ENCODE results near the gene SDHA. TPM values are rescaled to one million over a fixed set of nuclear protein-coding genes. Genes with fewer than 3 reads are reported as not detected.

SDHA gene
- total RNA-seq, 1 experiment from 2014 or later, result 75.0 TPM

DNA sequence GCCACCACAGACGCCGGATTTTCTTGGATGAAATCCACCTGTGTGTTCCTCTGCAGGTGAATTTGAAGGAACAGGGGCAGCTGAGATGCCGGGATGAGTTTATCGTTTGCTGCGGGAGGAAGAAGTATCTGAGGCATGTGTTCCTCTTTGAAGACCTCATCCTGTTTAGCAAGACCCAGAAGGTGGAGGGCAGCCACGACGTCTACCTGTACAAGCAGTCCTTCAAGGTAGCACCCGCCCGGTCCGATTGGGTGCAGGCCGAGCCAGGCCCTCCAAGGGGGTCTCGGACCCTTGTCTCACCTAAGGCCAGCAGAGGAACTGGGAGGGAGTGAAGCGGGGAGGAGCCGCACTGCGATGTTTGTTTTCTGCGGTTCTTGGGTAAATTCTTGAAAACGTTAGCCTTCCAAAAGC is 45.3 kb upstream of the SDHA start:
- intact Hi-C loops (cut with micrococcal nuclease), result no loop called here
- no TSS peak for BruUV-seq (replicated peaks)
- ChIA-PET POLR2A (no interaction called here), CTCF (no interaction called here)
- H3K4me1 Mint-ChIP-seq (ENCODE audit: insufficient read depth, unreplicated experiment), result peaks cover 7% of the 10 kb centered on the region
- DNase-seq (ENCODE audit: unreplicated experiment), result no peak
- H3K4me3 Mint-ChIP-seq (ENCODE audit: unreplicated experiment), result no peak overlapping the region
- H3K27me3 Mint-ChIP-seq (ENCODE audit: insufficient read depth, unreplicated experiment), result peaks cover 33% of the 10 kb centered on the region
- no peak for TF ChIP-seq CTCF (IDR thresholded peaks at IDR 0.05; ENCODE audit: unreplicated experiment)
- H3K9me3 Mint-ChIP-seq (ENCODE audit: unreplicated experiment), result no peaks in the 10 kb centered on the region
- H3K27ac Mint-ChIP-seq (ENCODE audit: low read depth, unreplicated experiment), result no peak overlapping the region
- H3K36me3 Mint-ChIP-seq (ENCODE audit: insufficient read depth, unreplicated experiment), result no peaks in the 10 kb centered on the region

- no peak for DNase-seq (ENCODE audit: unreplicated experiment)
- H3K4me3 Mint-ChIP-seq (ENCODE audit: unreplicated experiment), result no peak overlapping the region
- CTCF ChIA-PET, result interaction anchor here (1.2 kb wide), 1 partner anchor 15 kb away, joined by 4 read pairs; no protein-coding TSS in a partner anchor
- TF ChIP-seq CTCF (IDR thresholded peaks at IDR 0.05; ENCODE audit: unreplicated experiment), result no peak
- no TSS peak for BruUV-seq (replicated peaks)
- H3K27ac Mint-ChIP-seq (ENCODE audit: low read depth, unreplicated experiment), result no peak overlapping the region
- no peaks in the 10 kb centered on the region for H3K9me3 Mint-ChIP-seq (ENCODE audit: unreplicated experiment)
- POLR2A ChIA-PET, result no interaction called here
- intact Hi-C loops (cut with micrococcal nuclease), result no loop called here
- H3K27me3 Mint-ChIP-seq (ENCODE audit: insufficient read depth, unreplicated experiment), result peaks cover 41% of the 10 kb centered on the region
- no peaks in the 10 kb centered on the region for H3K36me3 Mint-ChIP-seq (ENCODE audit: insufficient read depth, unreplicated experiment)
- peaks cover 3% of the 10 kb centered on the region for H3K4me1 Mint-ChIP-seq (ENCODE audit: insufficient read depth, unreplicated experiment)
Measured at GRCh38 chr5:173392-174290, 44.5 kb upstream of the SDHA start.

- intact Hi-C loops (cut with micrococcal nuclease), result no loop called here
- ChIA-PET POLR2A (no interaction called here), CTCF (interaction anchor here (0.6 to 1.2 kb wide), 2 partner anchors 14 to 253 kb away, joined by 3 to 4 read pairs; no protein-coding TSS in a partner anchor)
- peaks cover 47% of the 10 kb centered on the region for H3K27me3 Mint-ChIP-seq (ENCODE audit: insufficient read depth, unreplicated experiment)
- BruUV-seq (replicated peaks), result no TSS peak
- no peak overlapping the region for H3K27ac Mint-ChIP-seq (ENCODE audit: low read depth, unreplicated experiment)
- no peaks in the 10 kb centered on the region for H3K36me3 Mint-ChIP-seq (ENCODE audit: insufficient read depth, unreplicated experiment)
- no peak for DNase-seq (ENCODE audit: unreplicated experiment)
- H3K4me3 Mint-ChIP-seq (ENCODE audit: unreplicated experiment), result no peak overlapping the region
- H3K4me1 Mint-ChIP-seq (ENCODE audit: insufficient read depth, unreplicated experiment), result no peaks in the 10 kb centered on the region
- no peak for TF ChIP-seq CTCF (IDR thresholded peaks at IDR 0.05; ENCODE audit: unreplicated experiment)
- no peaks in the 10 kb centered on the region for H3K9me3 Mint-ChIP-seq (ENCODE audit: unreplicated experiment)
Measured at GRCh38 chr5:174291-174600, 43.9 kb upstream of the SDHA start.

GRCh38 chr5:174876-175465 is 43.1 kb upstream of the SDHA start:
- H3K4me3 Mint-ChIP-seq (ENCODE audit: unreplicated experiment), result no peak overlapping the region
- ChIA-PET CTCF (interaction anchor here (0.6 to 1.2 kb wide), 3 partner anchors 14 to 252 kb away, joined by 3 to 5 read pairs (median 5); no protein-coding TSS in a partner anchor), POLR2A (no interaction called here)

More at GRCh38 chr5:174876-175465, 43.1 kb upstream of the SDHA start:
- Mint-ChIP-seq H3K9me3 (ENCODE audit: unreplicated experiment) (no peaks in the 10 kb centered on the region), H3K27me3 (ENCODE audit: insufficient read depth, unreplicated experiment) (peaks cover 55% of the 10 kb centered on the region), H3K4me1 (ENCODE audit: insufficient read depth, unreplicated experiment) (no peaks in the 10 kb centered on the region), H3K27ac (ENCODE audit: low read depth, unreplicated experiment) (no peak overlapping the region), H3K36me3 (ENCODE audit: insufficient read depth, unreplicated experiment) (no peaks in the 10 kb centered on the region)
- no peak for DNase-seq (ENCODE audit: unreplicated experiment)
- intact Hi-C loops (cut with micrococcal nuclease), result no loop called here
- TF ChIP-seq CTCF (IDR thresholded peaks at IDR 0.05; ENCODE audit: unreplicated experiment), result no peak
- no TSS peak for BruUV-seq (replicated peaks)

Measured in MCF 10A (cell line).